Adrenal gland (tissue), 12 donors: Measurements from ENCODE around the gene NAPSA. TPM values are rescaled to one million over a fixed set of nuclear protein-coding genes. Genes with fewer than 3 reads are reported as not detected.
"Not testable (repeated sequence)": the region's sequence is repeated elsewhere in the genome, so short reads cannot be mapped to it uniquely, and the experiment has no call there.

Source experiments
- DNase-seq, 7 donors: peaks; one replicate each; pipeline ENCODE4 v3.0.0-alpha.2; 2019 to 2020
- H3K27ac ChIP-seq, 5 donors: fragments of 200-600 bp; sonication (generic) in 4 of 5; 1 replicate in 3 of 5; 2 replicates in 2 of 5; pipeline versions ENCODE4 v1.5.1 to v1.8.0; 2016 to 2020; ENCODE audit warnings: mild to moderate bottlenecking in 1 of 5
- H3K27me3 ChIP-seq: fragments of 200-600 bp; 2 replicates; pipeline ENCODE4 v1.8.0; 2021
- H3K36me3 ChIP-seq, 2 donors: fragments of 200-600 bp; replicated peaks in 1 of 2; 1 replicate in 1 of 2; 2 replicates in 1 of 2; pipeline versions ENCODE4 v1.5.1 to v1.8.0; 2018 to 2022
- H3K4me1 ChIP-seq, 2 donors: fragments of 200-600 bp; replicated peaks in 1 of 2; 1 replicate in 1 of 2; 2 replicates in 1 of 2; pipeline versions ENCODE4 v1.5.1 to v1.8.0; 2018 to 2021
- H3K4me3 ChIP-seq, 4 donors: fragments of 200-600 bp; sonication (generic) in 3 of 4; one replicate each; pipeline ENCODE4 v1.5.1; 2016 to 2018
- H3K9me3 ChIP-seq, 3 donors: fragments of 200-600 bp; sonication (generic) in 1 of 3; replicated peaks in 1 of 3; 1 replicate in 2 of 3; 2 replicates in 1 of 3; pipeline versions ENCODE4 v1.5.1 to v1.8.0; 2016 to 2021
- CTCF ChIP-seq, 6 experiments: fragments of 450-650 bp in 4 of 6; fragments of 200-600 bp in 2 of 6; sonication (generic) in 1 of 6; IDR thresholded peaks; 1 replicate in 5 of 6; 2 replicates in 1 of 6; pipeline versions ENCODE4 v1.5.1 to v1.8.0; 2016 to 2021; ENCODE audit warnings: antibody characterized with exemption in 6 of 6, mild to moderate bottlenecking in 2 of 6, moderate library complexity in 1 of 6
- POLR2A ChIP-seq, 2 donors: fragments of 450-650 bp; IDR thresholded peaks; one replicate each; pipeline ENCODE4 v1.6.1; 2017; ENCODE audit warnings: antibody characterized with exemption in 2 of 2, mild to moderate bottlenecking in 2 of 2, moderate library complexity in 1 of 2
- WGBS, 4 donors: extraction: QIAGEN DNeasy Blood & Tissue Kit in 2 of 4; methylation state at CpG; one replicate each; pipeline versions ENCODE4 v1.1.5 to v1.1.7; 2013 to 2017; 5-methylcytosine and 5-hydroxymethylcytosine counted together
- intact Hi-C, 2 donors: fragments of 100-400 bp; cut with DNase I; formaldehyde crosslinking; loops; one replicate each; pipeline versions ENCODE4 v1.14.1 to v1.15.0; 2022 to 2023
- polyA plus RNA-seq, 3 donors: library from polyadenylated mRNA; stranded (reverse); fragments of 200-250 nt in 2 of 3; fragments of 350-450 nt in 1 of 3; fragmentation: Illumina TruSeq in 1 of 3; extraction: RNeasy Lipid Tissue Mini Kit (QIAGEN cat#74804) in 1 of 3; gene quantifications; one replicate each; pipeline ENCODE4 v1.2.3, GENCODE V29; 2013 to 2014
- total RNA-seq, 9 donors: library from RNA; depleted of rRNA in 4 of 9; stranded (reverse); fragments of >200 nt in 4 of 9; fragments of 120-200 nt in 1 of 9; fragmentation: NEBNext Ultra II Directional in 1 of 9; extraction: Animal tissue kit (Norgen Biotek cat#: 25700) in 1 of 9; gene quantifications; one replicate each; pipeline versions ENCODE4 v1.1.0 to v1.2.4, GENCODE V29; 2013 to 2023
- donor health status: healthy with polysubstance abuse.
- donor health status: Bipolar disorder and iron deficiency.
- donor health status: DM: yes; HTN: yes; CAD: no.
- donor health status: DM: no; HTN: no; CAD: no.
- donor health status: DM: no; HTN: no; CAD: no.
- donor health status: DM: yes; HTN: yes; CAD: no.

NAPSA gene
- total and polyA plus RNA-seq, 12 donors: 0.14 to 4.5 (median 0.67) TPM; not detected in 3

GRCh38 chr19:50349277-50350057, 16.0 kb downstream of the NAPSA start:
- Histone ChIP-seq H3K4me1 (no peaks in the 10 kb centered on the region), H3K9me3 (no peaks in the 10 kb centered on the region), H3K4me3 (no peak overlapping the region), H3K36me3 (no peaks in the 10 kb centered on the region), H3K27me3 (no peaks in the 10 kb centered on the region), H3K27ac (peak overlapping the region in 1 of 5 donors; percentile 47)
- DNase-seq: no peak
- intact Hi-C loops: loop anchor here in 1 of 2 donors (10.0 kb wide), 1 partner anchor 435 kb away; no protein-coding TSS in a partner anchor
- 65 to 77% (median 75%) methylated on average over 19 to 22 of the region's 22 CpGs for WGBS, 4 donors
- TF ChIP-seq CTCF (IDR thresholded peaks at IDR 0.05): no peak
- no peak for TF ChIP-seq POLR2A (IDR thresholded peaks at IDR 0.05)

- WGBS, 4 donors: 67 to 71% (median 69%) methylated on average over 8 of the region's 8 CpGs
- H3K27me3 ChIP-seq, H3K36me3 ChIP-seq, H3K9me3 ChIP-seq, DNase-seq, H3K4me1 ChIP-seq, intact Hi-C loops, H3K27ac ChIP-seq, H3K4me3 ChIP-seq: not testable (repeated sequence)
Measured at GRCh38 chr19:50347089-50347581, 18.3 kb downstream of the NAPSA start.

GRCh38 chr19:50344661-50345318, 20.6 kb downstream of the NAPSA start:
- DNase-seq: no peak
- no peaks in the 10 kb centered on the region for H3K36me3 ChIP-seq
- H3K4me1 ChIP-seq: no peaks in the 10 kb centered on the region
- WGBS, 4 donors: 65 to 74% (median 67%) methylated on average over 8 of the region's 8 CpGs
- H3K4me3 ChIP-seq: no peak overlapping the region
- intact Hi-C loops: no loop called here
- no peak overlapping the region for H3K27ac ChIP-seq
- no peaks in the 10 kb centered on the region for H3K9me3 ChIP-seq
- no peak for TF ChIP-seq POLR2A (IDR thresholded peaks at IDR 0.05)
- no peak for TF ChIP-seq CTCF (IDR thresholded peaks at IDR 0.05)
- H3K27me3 ChIP-seq: no peaks in the 10 kb centered on the region

GRCh38 chr19:50341091-50341564, 24.3 kb downstream of the NAPSA start:
- H3K27me3 ChIP-seq: no peaks in the 10 kb centered on the region
- no peaks in the 10 kb centered on the region for H3K9me3 ChIP-seq
- TF ChIP-seq CTCF (IDR thresholded peaks at IDR 0.05): no peak
- no peak for TF ChIP-seq POLR2A (IDR thresholded peaks at IDR 0.05)
- H3K4me3 ChIP-seq: no peak overlapping the region
- DNase-seq: no peak
- intact Hi-C loops: no loop called here
- H3K36me3 ChIP-seq: no peaks in the 10 kb centered on the region
- no peak overlapping the region for H3K27ac ChIP-seq
- H3K4me1 ChIP-seq: no peaks in the 10 kb centered on the region
- WGBS, 4 donors: 79 to 87% (median 85%) methylated on average over 3 of the region's 3 CpGs
